Stimulated activated CD4-positive, alpha-beta T cell treated with anti-CD3 and anti-CD28 coated beads, Interleukin-12 subunit alpha, Interleukin-12 subunit beta, amount 100 ng/mL, for 24 hours (primary cell): ENCODE results near the gene CFAP100.

Experiments used
- DNase-seq, 2 experiments: peaks; one replicate each; pipeline ENCODE4 v3.0.0-alpha.2; 2020; ENCODE audit warnings: low read depth in 2 of 2

Gene CFAP100

DNA sequence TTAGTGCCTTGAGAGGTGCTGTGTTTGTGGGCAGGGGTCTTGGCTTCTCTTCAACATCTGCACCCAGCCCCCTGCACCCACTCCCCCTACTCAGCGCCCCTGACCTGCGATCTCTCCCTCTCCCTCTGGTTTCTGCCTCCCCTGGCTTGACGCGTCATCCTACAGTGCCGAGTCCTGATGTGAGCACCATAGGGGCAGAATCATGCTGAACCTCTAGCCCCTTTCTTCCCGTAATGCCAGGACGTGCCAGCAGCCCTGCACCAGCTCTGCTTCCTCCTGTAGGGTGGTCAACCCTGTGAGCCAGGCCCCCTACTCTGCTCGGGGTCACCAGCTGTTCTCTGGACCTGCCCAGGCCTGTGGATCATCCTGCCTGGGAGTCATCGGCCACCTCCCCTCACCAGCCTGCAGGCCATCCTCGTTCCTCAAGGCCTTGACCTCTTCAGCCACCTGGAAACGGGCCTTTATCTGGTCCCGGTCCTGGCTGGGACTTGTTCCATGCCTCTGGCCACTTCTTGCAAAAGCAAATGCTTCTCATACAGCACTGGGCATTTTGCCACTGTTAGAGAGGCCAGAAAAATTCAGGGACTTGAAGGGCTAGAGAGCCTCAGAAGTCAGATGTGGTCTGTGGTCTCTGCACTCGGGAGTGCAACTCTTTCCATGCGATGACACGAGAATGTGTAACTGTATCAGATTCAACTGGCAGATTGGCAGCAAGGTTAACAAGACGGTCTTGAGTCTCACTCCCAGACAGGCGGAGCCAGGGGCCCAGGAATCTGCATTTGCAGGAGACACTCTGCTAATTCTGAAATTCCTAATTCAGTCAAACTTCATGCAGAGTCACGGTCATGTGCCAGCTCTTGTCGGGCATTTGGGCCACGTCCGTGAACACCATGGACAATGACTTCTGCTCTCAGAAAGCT is 20.8 kb upstream of the CFAP100 start:
- DNase-seq: no peak

DNA sequence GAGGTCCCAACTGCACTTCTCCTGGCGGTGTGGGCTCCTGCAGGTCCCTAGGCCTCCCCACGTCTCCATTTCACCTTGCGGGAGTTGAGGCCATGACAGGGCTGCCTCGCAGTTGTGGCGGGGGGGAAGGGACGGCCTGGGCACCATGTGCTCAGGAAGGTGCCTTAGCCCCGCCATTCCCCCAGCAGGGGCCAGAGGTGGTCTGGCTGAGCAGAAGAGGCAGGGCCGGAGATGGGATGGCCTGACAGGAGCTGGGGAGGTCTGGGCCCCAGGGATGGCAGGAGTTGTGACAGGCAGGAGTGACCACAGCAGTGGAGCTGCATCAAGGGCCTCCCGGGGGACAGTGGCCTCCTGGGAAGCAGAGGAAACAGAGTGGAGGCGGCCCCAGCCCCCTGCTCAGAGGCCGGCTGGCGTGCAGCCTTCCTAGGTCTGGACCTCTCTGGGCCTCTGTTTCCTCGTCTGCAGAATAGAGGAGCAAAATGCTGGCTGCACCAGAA is 18.8 kb upstream of the CFAP100 start:
- no peak for DNase-seq

DNA sequence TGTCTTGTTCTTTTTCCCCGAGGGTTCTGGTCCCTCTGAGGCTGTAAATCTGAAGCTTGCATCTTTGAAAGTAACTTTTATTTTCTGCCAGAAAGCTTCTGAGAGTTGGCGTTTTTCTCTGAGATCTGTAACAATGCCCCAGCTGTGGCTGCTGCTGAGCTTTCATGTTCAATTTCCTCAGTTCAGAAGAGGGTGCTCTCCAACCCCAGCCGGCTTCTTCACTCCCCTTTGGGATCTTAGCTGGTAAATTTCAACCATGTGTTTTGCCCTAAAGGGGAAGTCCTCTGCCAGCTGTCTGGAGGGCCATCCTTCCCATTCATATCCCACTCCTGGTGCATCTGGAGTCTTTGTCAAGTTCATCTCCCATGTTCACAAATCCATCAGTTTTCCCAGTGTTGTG is 18.3 kb upstream of the CFAP100 start:
- no peak for DNase-seq

DNA sequence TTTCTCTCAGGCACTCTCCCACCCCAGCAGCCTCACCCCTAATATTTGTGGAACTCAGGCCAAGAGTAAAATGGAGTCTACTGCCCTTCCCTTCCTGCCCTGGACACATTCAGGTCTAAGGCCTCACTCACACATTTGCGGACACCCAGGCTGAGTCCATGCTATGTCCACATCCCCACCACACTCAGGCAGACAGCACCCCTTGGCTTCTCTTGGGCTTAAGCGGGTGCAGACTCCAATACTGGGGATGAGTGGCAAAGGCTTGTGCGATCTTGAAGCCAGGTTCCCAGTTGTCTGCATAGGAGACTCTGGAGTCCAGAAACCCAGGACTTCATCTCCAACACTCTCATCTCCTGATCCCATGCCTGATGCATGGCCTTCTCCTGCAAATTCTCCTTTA is 17.5 kb upstream of the CFAP100 start:
- no peak for DNase-seq

DNA sequence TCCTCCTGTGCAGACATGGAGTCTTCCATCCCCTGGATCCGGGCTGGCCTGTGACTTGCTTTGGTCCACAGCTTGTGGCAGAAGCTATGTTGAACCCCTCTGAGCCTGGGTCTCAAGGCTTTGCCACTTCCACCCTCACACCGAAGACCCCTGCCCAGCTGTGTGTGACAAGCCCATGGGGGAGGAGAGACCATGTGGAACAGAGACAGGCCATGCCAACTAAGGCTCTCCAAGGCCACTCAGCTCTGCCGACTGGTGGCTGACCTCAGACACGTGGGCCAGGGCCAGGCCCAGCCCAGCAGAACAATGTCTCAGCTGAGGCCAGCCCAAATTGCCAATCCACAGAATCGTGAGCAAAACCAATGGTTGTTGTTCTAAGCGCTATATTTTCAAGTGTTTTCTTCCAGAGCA is 16.4 kb upstream of the CFAP100 start:
- DNase-seq: no peak

GRCh38 chr3:126380011-126380768 is 14.5 kb upstream of the CFAP100 start:
- DNase-seq: no peak

DNA sequence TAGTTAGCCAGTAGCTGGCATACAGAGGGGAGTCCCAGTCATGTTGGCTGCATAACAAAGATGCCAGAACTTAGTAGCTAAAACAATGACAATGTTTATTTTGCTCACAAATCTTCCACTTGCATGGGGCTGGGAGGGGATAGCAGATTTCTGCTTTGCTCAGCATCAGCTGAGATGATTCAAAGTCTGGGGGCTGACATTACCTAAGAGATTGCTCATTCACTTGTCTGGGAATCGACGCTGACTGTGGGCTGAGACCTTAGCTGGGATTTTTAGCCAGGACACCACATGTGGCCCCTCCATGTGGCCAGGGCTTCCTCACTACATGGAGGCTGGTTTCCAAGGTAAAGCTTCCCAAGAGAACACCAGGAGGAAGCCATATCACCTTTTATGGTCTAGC is 12.7 kb upstream of the CFAP100 start:
- no peak for DNase-seq

DNA sequence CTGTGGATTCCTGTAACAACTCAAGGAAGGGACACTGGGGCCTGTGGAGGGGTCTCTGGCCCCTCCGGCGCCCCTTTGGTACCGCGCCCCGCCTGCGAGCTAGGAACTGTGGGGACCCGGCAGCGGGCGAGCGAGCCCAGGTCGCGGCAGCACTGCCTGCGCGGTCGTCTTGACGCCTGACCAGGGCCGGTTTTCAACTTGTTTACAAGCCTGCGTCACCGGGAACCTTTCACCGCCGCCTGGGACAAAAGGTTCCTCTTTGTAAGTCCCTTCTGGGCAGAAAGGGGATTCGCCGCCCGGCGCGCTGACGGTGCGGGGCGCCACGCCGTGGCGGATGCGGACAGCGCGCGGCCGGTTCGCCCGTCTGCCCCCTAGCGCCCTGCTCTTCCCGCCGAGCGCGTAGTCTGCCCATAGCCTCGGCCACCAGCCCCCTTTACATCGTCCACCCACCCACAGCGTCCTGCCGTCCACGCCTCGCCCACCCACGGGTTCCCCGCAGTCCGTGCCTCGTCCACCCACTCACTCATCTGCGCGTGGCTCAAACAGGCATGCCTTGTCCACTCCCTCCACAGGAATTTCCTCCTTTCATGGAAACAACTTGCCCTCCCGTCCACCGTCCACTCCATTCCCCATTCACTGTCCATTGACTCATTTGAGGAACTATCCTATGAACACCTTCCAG is 5.5 kb upstream of the CFAP100 start:
- DNase-seq: peak; percentile 6 to 28

DNA sequence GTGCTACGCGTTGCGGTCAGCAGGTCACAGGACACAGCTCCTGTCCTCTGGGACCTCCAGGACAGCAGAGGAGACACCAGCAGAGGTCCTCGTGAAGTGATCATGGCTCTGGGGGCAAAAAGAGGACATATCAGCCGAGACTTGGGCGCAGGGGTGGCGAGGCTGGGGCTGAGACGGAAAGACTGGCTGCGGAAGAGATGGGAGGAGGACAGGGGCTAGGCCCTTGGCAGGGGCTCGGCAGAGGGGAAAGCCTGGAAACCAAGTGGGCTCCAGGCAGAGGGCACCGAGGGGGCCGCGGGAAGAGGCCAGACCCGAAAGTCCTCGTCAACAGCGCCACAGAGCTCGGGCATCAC is 4.9 kb upstream of the CFAP100 start:
- no peak for DNase-seq

GRCh38 chr3:126390201-126390600 is 4.5 kb upstream of the CFAP100 start:
- DNase-seq: no peak

GRCh38 chr3:126390751-126391150 is 4.0 kb upstream of the CFAP100 start:
- DNase-seq: no peak

- no peak for DNase-seq
Observed at GRCh38 chr3:126391631-126392030, 3.1 kb upstream of the CFAP100 start.

DNA sequence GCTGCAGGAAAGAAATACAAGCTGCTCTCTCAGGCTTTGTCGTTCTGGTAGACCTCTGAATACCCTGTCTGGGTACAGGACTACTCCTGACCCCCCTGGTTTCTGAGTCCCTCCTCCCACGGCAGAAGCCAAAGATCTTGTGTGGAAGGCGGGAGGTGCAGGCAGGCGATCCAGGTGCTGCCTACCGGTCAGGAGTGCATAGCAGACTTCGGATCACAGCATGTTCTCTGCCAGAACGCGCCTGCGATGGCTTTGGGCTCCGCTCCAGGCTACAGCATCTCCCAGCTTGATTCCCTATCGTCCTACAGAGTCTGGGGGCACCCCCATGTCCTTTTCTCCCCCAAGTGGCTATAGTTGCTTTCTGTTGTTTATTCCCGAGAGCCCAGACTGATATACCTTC is 2.5 kb upstream of the CFAP100 start:
- DNase-seq: no peak

GRCh38 chr3:126393563-126393962 is 1.1 kb upstream of the CFAP100 start:
- DNase-seq: no peak

DNA sequence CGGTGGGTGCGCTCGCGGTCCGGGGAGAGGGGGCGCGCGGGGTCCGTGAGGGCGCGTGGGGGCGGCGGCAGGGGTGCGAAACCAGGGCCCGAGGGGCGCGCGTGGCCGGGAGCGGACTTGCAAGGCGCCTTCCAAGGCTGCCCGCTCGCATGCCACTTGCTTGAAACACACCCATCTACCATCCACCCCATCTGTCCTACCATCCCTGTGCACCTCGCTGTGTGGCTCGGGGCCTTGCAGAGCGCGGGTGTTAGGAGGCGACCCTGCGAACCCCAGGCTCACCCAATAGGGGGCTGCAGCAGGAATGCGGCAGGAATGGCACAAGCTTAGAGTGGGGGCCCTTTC is 240 bp downstream of the CFAP100 start:
- no peak for DNase-seq

- no peak for DNase-seq
Observed at GRCh38 chr3:126395846-126396513, 1.3 kb downstream of the CFAP100 start.

- DNase-seq: no peak
Observed at GRCh38 chr3:126396536-126396935, 1.8 kb downstream of the CFAP100 start.

GRCh38 chr3:126397610-126398422 is 3.1 kb downstream of the CFAP100 start:
- DNase-seq: no peak

GRCh38 chr3:126398423-126399350 is 4.0 kb downstream of the CFAP100 start:
- DNase-seq: no peak

GRCh38 chr3:126399351-126399735 is 4.6 kb downstream of the CFAP100 start:
- DNase-seq: no peak
